ENCODE results near the gene CUL4B. TPM values are rescaled to one million over a fixed set of nuclear protein-coding genes. Genes with fewer than 3 reads are reported as not detected.
A peak's percentile ranks its signal among the peaks of the same experiment; 100 is the strongest.
"Not testable (repeated sequence)": the region's sequence is repeated elsewhere in the genome, so short reads cannot be mapped to it uniquely, and the experiment has no call there.

CUL4B gene
- total RNA-seq, 1 donor from 2014 or later, result 33.4 TPM

- H3K4me3 ChIP-seq (ENCODE audit: low read depth, low read length), result no peak overlapping the region
- H3K36me3 ChIP-seq (ENCODE audit: control insufficient read depth, insufficient read depth, low read length), result no peaks in the 10 kb centered on the region
- no peak for TF ChIP-seq CTCF (IDR thresholded peaks at IDR 0.05; ENCODE audit: insufficient read depth, low read length, poor library complexity, severe bottlenecking)
- DNase-seq (ENCODE audit: low read depth), result no peak
- no peaks in the 10 kb centered on the region for H3K27me3 ChIP-seq (ENCODE audit: control insufficient read depth, insufficient read depth, low read length)
Measured at GRCh38 chrX:120512222-120512621, 48.5 kb downstream of the CUL4B start.

GRCh38 chrX:120504569-120504968 is 56.2 kb downstream of the CUL4B start:
- no peaks in the 10 kb centered on the region for H3K27me3 ChIP-seq (ENCODE audit: control insufficient read depth, insufficient read depth, low read length)
- no peak for TF ChIP-seq CTCF (IDR thresholded peaks at IDR 0.05; ENCODE audit: insufficient read depth, low read length, poor library complexity, severe bottlenecking)
- H3K4me3 ChIP-seq (ENCODE audit: low read depth, low read length), result no peak overlapping the region
- H3K36me3 ChIP-seq (ENCODE audit: control insufficient read depth, insufficient read depth, low read length), result no peaks in the 10 kb centered on the region
- DNase-seq (ENCODE audit: low read depth), result no peak

GRCh38 chrX:120499301-120500072 is 61.3 kb downstream of the CUL4B start:
- H3K36me3 ChIP-seq (ENCODE audit: control insufficient read depth, insufficient read depth, low read length), result no peaks in the 10 kb centered on the region
- no peak overlapping the region for H3K4me3 ChIP-seq (ENCODE audit: low read depth, low read length)
- H3K27me3 ChIP-seq (ENCODE audit: control insufficient read depth, insufficient read depth, low read length), result no peaks in the 10 kb centered on the region
- no peak for DNase-seq (ENCODE audit: low read depth)
- TF ChIP-seq CTCF (IDR thresholded peaks at IDR 0.05; ENCODE audit: insufficient read depth, low read length, poor library complexity, severe bottlenecking), result no peak

- not testable (repeated sequence) for DNase-seq (ENCODE audit: low read depth); H3K27me3 ChIP-seq (ENCODE audit: control insufficient read depth, insufficient read depth, low read length); H3K36me3 ChIP-seq (ENCODE audit: control insufficient read depth, insufficient read depth, low read length); H3K4me3 ChIP-seq (ENCODE audit: low read depth, low read length)
Measured at GRCh38 chrX:120490119-120490518, 70.6 kb downstream of the CUL4B start.

- DNase-seq (ENCODE audit: low read depth), result no peak
- H3K27me3 ChIP-seq (ENCODE audit: control insufficient read depth, insufficient read depth, low read length), result no peaks in the 10 kb centered on the region
- H3K36me3 ChIP-seq (ENCODE audit: control insufficient read depth, insufficient read depth, low read length), result no peaks in the 10 kb centered on the region
- no peak for TF ChIP-seq CTCF (IDR thresholded peaks at IDR 0.05; ENCODE audit: insufficient read depth, low read length, poor library complexity, severe bottlenecking)
- no peak overlapping the region for H3K4me3 ChIP-seq (ENCODE audit: low read depth, low read length)
Measured at GRCh38 chrX:120486786-120487185, 74.0 kb downstream of the CUL4B start.

GRCh38 chrX:120485638-120486520 is 74.9 kb downstream of the CUL4B start:
- TF ChIP-seq CTCF (IDR thresholded peaks at IDR 0.05; ENCODE audit: insufficient read depth, low read length, poor library complexity, severe bottlenecking), result peak; percentile 53
- Histone ChIP-seq H3K4me3 (ENCODE audit: low read depth, low read length) (peak overlapping the region; percentile 34), H3K27me3 (ENCODE audit: control insufficient read depth, insufficient read depth, low read length) (no peaks in the 10 kb centered on the region), H3K36me3 (ENCODE audit: control insufficient read depth, insufficient read depth, low read length) (no peaks in the 10 kb centered on the region)
- DNase-seq (ENCODE audit: low read depth), result no peak
